Right atrium auricular region (tissue), 2 donors: ENCODE results near the gene VIPR2. TPM values are rescaled to one million over a fixed set of nuclear protein-coding genes. Genes with fewer than 3 reads are reported as not detected.
A peak's percentile ranks its signal among the peaks of the same experiment; 100 is the strongest.

Experiments used
- DNase-seq: peaks from one replicate; pipeline ENCODE4 v3.0.0-alpha.2; 2019; ENCODE audit warnings: low spot score
- H3K27ac ChIP-seq, 2 donors: fragments of 200-600 bp; sonication (generic); 1 replicate in 1 of 2; 2 replicates in 1 of 2; pipeline ENCODE4 v1.5.1; 2016 to 2019
- H3K27me3 ChIP-seq, 2 donors: fragments of 200-600 bp; sonication (generic); one replicate each; pipeline versions ENCODE4 v1.5.1 to v1.6.0; 2017 to 2019
- H3K36me3 ChIP-seq: fragments of 200-600 bp; sonication (generic); one replicate; pipeline ENCODE4 v1.5.1; 2016
- H3K4me1 ChIP-seq, 2 donors: fragments of 200-600 bp; sonication (generic); one replicate each; pipeline versions ENCODE4 v1.5.1 to v1.6.0; 2017 to 2019
- H3K4me3 ChIP-seq, 2 donors: fragments of 200-600 bp; sonication (generic); 1 replicate in 1 of 2; 2 replicates in 1 of 2; pipeline ENCODE4 v1.5.1; 2017 to 2019; ENCODE audit warnings: mild to moderate bottlenecking in 1 of 2, moderate library complexity in 1 of 2
- H3K9me3 ChIP-seq, 2 donors: fragments of 200-600 bp; sonication (generic); one replicate each; pipeline ENCODE4 v1.5.1; 2019
- total RNA-seq, 2 donors: library from RNA; depleted of rRNA; stranded (reverse); fragments of >200 nt; gene quantifications; one replicate each; pipeline ENCODE4 v1.1.0, GENCODE V29; 2016
- TF ChIP-seq, protein P1 (sequence below), 2 donors: fragments of 200-600 bp; sonication (generic); IDR thresholded peaks; one replicate each; pipeline ENCODE4 v1.5.1; 2019; ENCODE audit warnings: antibody characterized with exemption in 2 of 2

The VIPR2 gene
- total RNA-seq, 2 donors from 2014 or later = 3.8 to 13.4 TPM

- Histone ChIP-seq H3K4me1 (peaks cover 0 to 65% of the 10 kb centered on the region in 2 donors), H3K4me3 (peak overlapping the region; percentile 31 to 35), H3K27ac (peak overlapping the region; percentile 89 to 96), H3K9me3 (no peaks in the 10 kb centered on the region), H3K27me3 (no peaks in the 10 kb centered on the region), H3K36me3 (peaks cover 2% of the 10 kb centered on the region)
- TF ChIP-seq, protein P1, sequence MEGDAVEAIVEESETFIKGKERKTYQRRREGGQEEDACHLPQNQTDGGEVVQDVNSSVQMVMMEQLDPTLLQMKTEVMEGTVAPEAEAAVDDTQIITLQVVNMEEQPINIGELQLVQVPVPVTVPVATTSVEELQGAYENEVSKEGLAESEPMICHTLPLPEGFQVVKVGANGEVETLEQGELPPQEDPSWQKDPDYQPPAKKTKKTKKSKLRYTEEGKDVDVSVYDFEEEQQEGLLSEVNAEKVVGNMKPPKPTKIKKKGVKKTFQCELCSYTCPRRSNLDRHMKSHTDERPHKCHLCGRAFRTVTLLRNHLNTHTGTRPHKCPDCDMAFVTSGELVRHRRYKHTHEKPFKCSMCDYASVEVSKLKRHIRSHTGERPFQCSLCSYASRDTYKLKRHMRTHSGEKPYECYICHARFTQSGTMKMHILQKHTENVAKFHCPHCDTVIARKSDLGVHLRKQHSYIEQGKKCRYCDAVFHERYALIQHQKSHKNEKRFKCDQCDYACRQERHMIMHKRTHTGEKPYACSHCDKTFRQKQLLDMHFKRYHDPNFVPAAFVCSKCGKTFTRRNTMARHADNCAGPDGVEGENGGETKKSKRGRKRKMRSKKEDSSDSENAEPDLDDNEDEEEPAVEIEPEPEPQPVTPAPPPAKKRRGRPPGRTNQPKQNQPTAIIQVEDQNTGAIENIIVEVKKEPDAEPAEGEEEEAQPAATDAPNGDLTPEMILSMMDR (IDR thresholded peaks at IDR 0.05) = no peak
- DNase-seq = peak; percentile 65
These were observed 47.7 kb downstream of the VIPR2 start for GRCh38 chr7:159096736-159097581.

DNA sequence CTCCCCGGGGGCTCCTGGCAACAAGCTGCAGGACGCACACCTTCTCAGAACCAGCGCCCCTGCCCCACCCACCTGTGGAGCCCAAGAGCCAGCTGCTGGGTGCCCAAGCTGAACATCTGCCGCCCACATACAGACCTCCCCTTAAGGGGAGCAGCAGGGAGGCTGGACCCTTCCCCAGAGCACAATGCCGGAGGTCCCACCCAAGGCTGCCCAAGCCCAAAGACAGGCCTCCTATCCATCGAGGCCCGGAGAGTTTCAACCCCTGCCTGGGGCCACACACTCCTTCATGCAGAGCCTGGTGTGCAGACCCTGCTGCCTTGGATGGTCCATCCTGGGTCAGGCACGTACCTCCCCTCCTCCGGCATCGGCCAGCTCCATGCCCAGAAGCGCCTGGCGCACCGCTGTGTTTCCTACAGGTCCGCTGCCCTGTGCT lies 48.7 kb downstream of the VIPR2 start:
- Histone ChIP-seq H3K27me3 (no peaks in the 10 kb centered on the region), H3K27ac (peak overlapping the region; percentile 89 to 96), H3K36me3 (no peaks in the 10 kb centered on the region), H3K9me3 (no peaks in the 10 kb centered on the region), H3K4me1 (peaks cover 0 to 65% of the 10 kb centered on the region in 2 donors), H3K4me3 (peak overlapping the region; percentile 31 to 35)
- TF ChIP-seq, protein P1 (IDR thresholded peaks at IDR 0.05) = no peak
- peak; percentile 53 for DNase-seq

DNA sequence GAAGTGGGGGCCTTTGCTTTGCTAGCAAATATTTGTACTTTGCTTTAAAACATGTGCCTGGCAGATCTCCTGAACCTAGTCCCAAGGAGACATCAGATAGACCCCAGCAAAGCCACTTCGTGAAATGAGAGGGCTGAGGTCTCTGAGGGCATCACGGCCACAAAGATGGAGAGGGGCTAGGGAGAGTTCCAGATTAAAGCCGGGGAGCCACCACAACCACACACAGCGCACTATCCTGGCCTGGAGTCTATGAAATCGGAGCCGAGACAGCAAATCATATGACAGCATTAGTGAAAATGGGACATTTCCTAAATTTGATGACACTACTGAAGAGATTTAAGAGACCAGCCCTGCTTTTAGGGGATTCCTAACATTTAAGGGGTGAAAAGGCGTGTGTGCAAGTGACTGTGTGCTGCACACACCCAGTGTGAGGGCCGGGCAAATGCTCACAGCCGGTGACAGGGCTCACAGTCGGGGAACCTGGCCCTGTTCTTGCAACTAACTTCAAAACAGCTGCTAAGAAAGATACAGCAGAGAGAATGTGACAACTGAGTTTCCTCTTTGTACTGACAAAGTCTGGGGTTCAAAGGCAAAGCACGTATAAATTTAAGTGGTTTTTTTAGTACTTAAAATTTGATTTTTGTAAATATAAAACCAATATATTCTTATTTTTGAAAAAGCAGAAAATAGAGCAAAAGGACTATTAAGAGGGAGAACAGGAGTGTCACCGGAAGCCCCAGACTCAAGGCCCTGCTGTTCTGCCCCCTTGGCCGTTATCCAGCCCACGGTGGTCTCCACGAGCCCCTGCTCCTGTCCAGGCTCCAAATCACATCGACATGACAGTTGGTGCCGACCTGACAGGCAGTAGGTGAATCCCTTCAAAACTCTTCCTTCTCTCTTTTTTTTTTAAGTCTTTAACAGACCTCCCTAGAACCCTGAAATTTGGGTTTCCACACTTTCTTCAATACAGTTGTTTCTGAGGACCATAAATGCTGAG lies 49.5 kb downstream of the VIPR2 start:
- Histone ChIP-seq H3K9me3 (no peaks in the 10 kb centered on the region), H3K4me3 (peak overlapping the region; percentile 31 to 35), H3K4me1 (peaks cover 0 to 65% of the 10 kb centered on the region in 2 donors), H3K27me3 (no peaks in the 10 kb centered on the region), H3K27ac (peak overlapping the region; percentile 89 to 96), H3K36me3 (no peaks in the 10 kb centered on the region)
- DNase-seq = peak; percentile 43
- TF ChIP-seq, protein P1 (IDR thresholded peaks at IDR 0.05) = no peak

- Histone ChIP-seq H3K4me3 (no peak overlapping the region), H3K27ac (peak overlapping the region; percentile 89 to 96), H3K9me3 (no peaks in the 10 kb centered on the region), H3K36me3 (no peaks in the 10 kb centered on the region), H3K27me3 (no peaks in the 10 kb centered on the region), H3K4me1 (peaks cover 0 to 55% of the 10 kb centered on the region in 2 donors)
- TF ChIP-seq, protein P1 (IDR thresholded peaks at IDR 0.05) = no peak
- peak; percentile 58 for DNase-seq
These were observed 50.5 kb downstream of the VIPR2 start for GRCh38 chr7:159094023-159094740.

DNA sequence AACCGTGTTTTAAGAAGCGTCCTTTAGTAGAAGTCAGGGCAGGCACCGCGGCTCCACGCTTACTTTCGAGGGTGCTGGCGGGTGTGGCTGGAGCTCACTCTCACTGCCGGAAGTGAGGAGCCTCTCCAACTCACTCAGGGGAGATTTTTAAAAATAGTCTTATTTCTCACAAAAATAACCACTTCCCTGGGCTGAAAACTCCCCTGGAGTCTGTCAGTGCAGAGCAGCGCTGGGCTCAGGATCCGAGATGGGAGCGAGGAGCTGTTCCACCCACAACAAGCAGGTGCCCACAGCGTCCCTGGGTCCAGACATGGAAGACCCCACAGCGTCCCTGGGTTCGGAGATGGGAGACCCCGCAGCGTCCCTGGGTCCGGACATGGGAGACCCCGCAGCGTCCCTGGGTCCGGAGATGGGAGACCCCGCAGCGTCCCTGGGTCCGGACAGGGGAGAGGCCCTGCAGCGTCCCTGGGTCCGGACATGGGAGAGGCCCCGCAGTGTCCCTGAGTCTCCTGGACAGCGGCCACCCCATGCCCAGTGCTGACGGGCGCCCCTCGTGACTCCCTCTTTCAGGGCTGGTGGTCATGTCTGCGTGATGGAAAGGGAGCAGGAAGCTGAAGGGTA lies 51.2 kb downstream of the VIPR2 start:
- no peaks in the 10 kb centered on the region for H3K9me3 ChIP-seq
- H3K27ac ChIP-seq = peak overlapping the region; percentile 89 to 96
- H3K36me3 ChIP-seq = no peaks in the 10 kb centered on the region
- H3K27me3 ChIP-seq = no peaks in the 10 kb centered on the region
- no peak overlapping the region for H3K4me3 ChIP-seq
- DNase-seq = peak; percentile 54
- TF ChIP-seq, protein P1 (IDR thresholded peaks at IDR 0.05) = no peak
- H3K4me1 ChIP-seq = peaks cover 0 to 47% of the 10 kb centered on the region in 2 donors
